ENCODE results near the gene REL. TPM values are rescaled to one million over a fixed set of nuclear protein-coding genes. Genes with fewer than 3 reads are reported as not detected.

The REL gene
- total RNA-seq, 4 donors from 2014 or later = 10.5 to 17.3 (median 12.7) TPM

GRCh38 chr2:60837123-60837522 is 44.3 kb upstream of the REL start:
- no peak overlapping the region for H3K4me3 ChIP-seq
- H3K4me1 ChIP-seq = peaks cover 0 to 3% (median 0%) of the 10 kb centered on the region in 4 donors
- H3K36me3 ChIP-seq = no peaks in the 10 kb centered on the region
- no peaks in the 10 kb centered on the region for H3K9me3 ChIP-seq
- no peaks in the 10 kb centered on the region for H3K27me3 ChIP-seq
- WGBS, 2 donors = 52 to 68% methylated on average over 1 of the region's 1 CpG
- DNase-seq (ENCODE audit: low spot score in 2 of 2) = no peak
- no peak overlapping the region for H3K27ac ChIP-seq
- TF ChIP-seq POLR2A (IDR thresholded peaks at IDR 0.05) (no peak), EP300 (IDR thresholded peaks at IDR 0.05) (no peak)
- TF ChIP-seq, protein P1, sequence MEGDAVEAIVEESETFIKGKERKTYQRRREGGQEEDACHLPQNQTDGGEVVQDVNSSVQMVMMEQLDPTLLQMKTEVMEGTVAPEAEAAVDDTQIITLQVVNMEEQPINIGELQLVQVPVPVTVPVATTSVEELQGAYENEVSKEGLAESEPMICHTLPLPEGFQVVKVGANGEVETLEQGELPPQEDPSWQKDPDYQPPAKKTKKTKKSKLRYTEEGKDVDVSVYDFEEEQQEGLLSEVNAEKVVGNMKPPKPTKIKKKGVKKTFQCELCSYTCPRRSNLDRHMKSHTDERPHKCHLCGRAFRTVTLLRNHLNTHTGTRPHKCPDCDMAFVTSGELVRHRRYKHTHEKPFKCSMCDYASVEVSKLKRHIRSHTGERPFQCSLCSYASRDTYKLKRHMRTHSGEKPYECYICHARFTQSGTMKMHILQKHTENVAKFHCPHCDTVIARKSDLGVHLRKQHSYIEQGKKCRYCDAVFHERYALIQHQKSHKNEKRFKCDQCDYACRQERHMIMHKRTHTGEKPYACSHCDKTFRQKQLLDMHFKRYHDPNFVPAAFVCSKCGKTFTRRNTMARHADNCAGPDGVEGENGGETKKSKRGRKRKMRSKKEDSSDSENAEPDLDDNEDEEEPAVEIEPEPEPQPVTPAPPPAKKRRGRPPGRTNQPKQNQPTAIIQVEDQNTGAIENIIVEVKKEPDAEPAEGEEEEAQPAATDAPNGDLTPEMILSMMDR (IDR thresholded peaks at IDR 0.05) = no peak

DNA sequence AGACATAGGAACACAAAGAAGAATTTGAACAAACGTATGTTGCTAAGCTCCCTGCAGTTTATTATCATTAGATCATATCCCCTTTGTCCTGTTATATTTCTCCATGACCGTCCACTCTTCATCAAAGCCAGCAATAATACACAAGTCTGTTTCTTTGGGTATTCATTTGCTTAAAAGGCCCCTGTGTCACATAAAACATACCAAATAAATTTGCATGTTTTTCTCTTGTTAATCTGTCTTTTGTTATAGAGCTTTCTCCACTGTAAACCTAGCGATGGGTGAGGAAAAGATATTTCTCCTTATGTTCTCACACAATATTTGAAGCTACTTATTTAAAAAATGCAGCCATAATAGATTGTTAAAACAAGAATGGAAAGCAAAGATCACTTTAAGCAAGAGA is 42.9 kb upstream of the REL start:
- H3K4me3 ChIP-seq = no peak overlapping the region
- no peak overlapping the region for H3K27ac ChIP-seq
- H3K36me3 ChIP-seq = no peaks in the 10 kb centered on the region
- no peak for DNase-seq (ENCODE audit: low spot score in 2 of 2)
- H3K27me3 ChIP-seq = no peaks in the 10 kb centered on the region
- TF ChIP-seq, protein P1 (IDR thresholded peaks at IDR 0.05) = no peak
- TF ChIP-seq POLR2A (IDR thresholded peaks at IDR 0.05) = no peak
- TF ChIP-seq EP300 (IDR thresholded peaks at IDR 0.05) = no peak
- WGBS, 2 donors = 46 to 60% methylated on average over 3 of the region's 3 CpGs
- H3K4me1 ChIP-seq = peaks cover 0 to 3% (median 0%) of the 10 kb centered on the region in 4 donors
- no peaks in the 10 kb centered on the region for H3K9me3 ChIP-seq

- WGBS, 2 donors = 82% methylated on average over 9 of the region's 9 CpGs
- Histone ChIP-seq H3K27ac (no peak overlapping the region), H3K27me3 (no peaks in the 10 kb centered on the region), H3K4me1 (peaks cover 0 to 2% (median 0%) of the 10 kb centered on the region in 4 donors), H3K36me3 (no peaks in the 10 kb centered on the region), H3K9me3 (no peaks in the 10 kb centered on the region), H3K4me3 (no peak overlapping the region)
- TF ChIP-seq, protein P1 (IDR thresholded peaks at IDR 0.05) = no peak
- TF ChIP-seq EP300 (IDR thresholded peaks at IDR 0.05) = no peak
- no peak for TF ChIP-seq POLR2A (IDR thresholded peaks at IDR 0.05)
- no peak for DNase-seq (ENCODE audit: low spot score in 2 of 2)
Observed at GRCh38 chr2:60839126-60839813, 42.1 kb upstream of the REL start.

DNA sequence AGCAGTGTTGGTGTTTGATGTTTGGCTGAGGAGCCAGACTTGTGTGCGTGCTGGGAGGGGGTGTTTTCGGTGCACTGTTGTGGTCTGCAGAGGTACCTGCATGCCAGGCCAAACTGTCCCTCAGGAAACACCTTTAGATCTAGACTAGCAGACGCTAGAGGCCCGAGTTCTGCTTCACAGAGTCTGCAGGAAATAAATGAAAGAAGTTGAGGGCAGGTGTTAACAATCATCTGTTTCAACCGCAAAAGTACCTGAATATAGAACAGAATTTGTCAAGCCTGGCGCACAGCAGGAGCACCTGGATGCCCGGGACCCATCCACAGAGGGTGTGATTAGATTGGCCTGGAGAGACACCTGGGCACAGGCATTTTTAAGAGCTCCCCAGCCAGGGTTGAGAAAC is 40.5 kb upstream of the REL start:
- 61 to 68% methylated on average over 7 of the region's 7 CpGs for WGBS, 2 donors
- H3K9me3 ChIP-seq = no peaks in the 10 kb centered on the region

GRCh38 chr2:60843006-60843405 is 38.4 kb upstream of the REL start:
- Histone ChIP-seq H3K4me3 (no peak overlapping the region), H3K27ac (no peak overlapping the region), H3K27me3 (no peaks in the 10 kb centered on the region), H3K4me1 (no peaks in the 10 kb centered on the region), H3K36me3 (no peaks in the 10 kb centered on the region), H3K9me3 (no peaks in the 10 kb centered on the region)
- 73 to 74% methylated on average over 6 of the region's 6 CpGs for WGBS, 2 donors
- TF ChIP-seq, protein P1 (IDR thresholded peaks at IDR 0.05) = no peak
- TF ChIP-seq POLR2A (IDR thresholded peaks at IDR 0.05) = no peak
- TF ChIP-seq EP300 (IDR thresholded peaks at IDR 0.05) = no peak
- no peak for DNase-seq (ENCODE audit: low spot score in 2 of 2)

More for the DNA sequence above, 40.5 kb upstream of the REL start:
- Histone ChIP-seq H3K36me3 (no peaks in the 10 kb centered on the region), H3K27me3 (no peaks in the 10 kb centered on the region), H3K27ac (no peak overlapping the region), H3K4me1 (no peaks in the 10 kb centered on the region), H3K4me3 (no peak overlapping the region)
- no peak for DNase-seq (ENCODE audit: low spot score in 2 of 2)
- TF ChIP-seq, protein P1 (IDR thresholded peaks at IDR 0.05) = no peak
- TF ChIP-seq POLR2A (IDR thresholded peaks at IDR 0.05) (no peak), EP300 (IDR thresholded peaks at IDR 0.05) (no peak)

Measured in tibial nerve (tissue), 4 donors.